ENCODE data around the gene TADA2B.
A peak's percentile ranks its signal among the peaks of the same experiment; 100 is the strongest.

Gene TADA2B

GRCh38 chr4:7103607-7104365, 60.6 kb downstream of the TADA2B start:
- Histone ChIP-seq H3K27me3 (ENCODE audit: insufficient read depth, low read length, poor library complexity) (no peaks in the 10 kb centered on the region), H3K9ac (ENCODE audit: low read length) (no peak overlapping the region), H4K8ac (ENCODE audit: low read depth, low read length) (no peak overlapping the region), H3K4me3 (ENCODE audit: low read length) (no peak overlapping the region), H3K79me1 (ENCODE audit: low read length) (no peaks in the 10 kb centered on the region), H4K5ac (ENCODE audit: low read length) (no peak overlapping the region), H2BK15ac (replicated peaks; ENCODE audit: low read depth) (no peak overlapping the region), H3K79me2 (ENCODE audit: control insufficient read depth, insufficient read depth, low read length) (no peaks in the 10 kb centered on the region), H3K4me2 (ENCODE audit: low read length) (no peak overlapping the region), H2BK5ac (ENCODE audit: low read length) (no peak overlapping the region), H3K23ac (ENCODE audit: low read length) (no peak overlapping the region), H2AK5ac (ENCODE audit: low read length) (no peak overlapping the region), H3K36me3 (ENCODE audit: control insufficient read depth, insufficient read depth, low read length) (no peaks in the 10 kb centered on the region), H3K18ac (ENCODE audit: low read length) (no peak overlapping the region), H3K27ac (ENCODE audit: low read depth, low read length) (no peak overlapping the region), H2BK120ac (ENCODE audit: low read depth, low read length) (no peak overlapping the region), H3K56ac (ENCODE audit: low read length) (no peak overlapping the region), H3K4ac (ENCODE audit: low read depth, low read length) (no peak overlapping the region), H3K4me1 (ENCODE audit: control insufficient read depth, low read depth, low read length) (peaks cover 2% of the 10 kb centered on the region)
- no CpG with 5 or more reads among the region's 21 CpGs for WGBS (ENCODE audit: extremely low coverage, insufficient coverage, low lambda C conversion rate)
- peak; percentile 4 for DNase-seq

DNA sequence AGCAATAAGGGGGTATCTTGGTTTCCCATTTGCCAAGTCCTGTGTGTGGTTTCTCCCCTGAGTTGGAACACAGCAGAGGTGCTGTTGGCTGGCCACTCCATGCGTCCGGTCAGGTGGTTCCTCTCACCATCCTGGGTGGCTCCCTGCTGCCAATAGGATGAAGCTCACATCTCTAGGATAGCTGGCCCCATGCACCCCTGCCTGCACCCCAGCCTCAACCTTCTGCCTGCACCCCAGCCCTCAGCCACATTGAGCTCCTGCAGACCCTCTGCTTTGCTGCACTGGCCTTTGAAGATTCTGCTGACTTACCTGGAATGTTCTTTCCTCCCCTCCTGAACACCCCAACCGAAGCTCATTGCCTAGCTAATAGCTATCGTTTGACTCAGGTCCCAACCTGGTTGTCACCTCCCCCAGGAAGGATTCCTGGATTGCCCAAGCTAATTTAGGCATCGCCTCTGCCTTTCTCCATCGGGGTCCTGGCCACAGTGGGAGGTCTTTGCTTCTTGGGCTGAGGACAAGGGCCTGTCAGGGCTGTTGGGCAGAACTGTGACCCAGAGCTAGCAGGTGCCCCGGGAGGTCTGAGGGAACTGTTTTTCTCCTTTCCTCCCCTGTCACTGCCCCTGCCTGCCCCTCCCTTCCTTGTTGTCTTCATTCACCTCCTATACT, 61.3 kb downstream of the TADA2B start:
- no peak for DNase-seq
- Histone ChIP-seq H3K27ac (ENCODE audit: low read depth, low read length) (no peak overlapping the region), H4K5ac (ENCODE audit: low read length) (no peak overlapping the region), H4K8ac (ENCODE audit: low read depth, low read length) (no peak overlapping the region), H3K36me3 (ENCODE audit: control insufficient read depth, insufficient read depth, low read length) (no peaks in the 10 kb centered on the region), H3K4me2 (ENCODE audit: low read length) (no peak overlapping the region), H2BK5ac (ENCODE audit: low read length) (no peak overlapping the region), H3K9ac (ENCODE audit: low read length) (no peak overlapping the region), H2AK5ac (ENCODE audit: low read length) (no peak overlapping the region), H2BK120ac (ENCODE audit: low read depth, low read length) (no peak overlapping the region), H3K4me3 (ENCODE audit: low read length) (no peak overlapping the region), H3K56ac (ENCODE audit: low read length) (no peak overlapping the region), H3K4me1 (ENCODE audit: control insufficient read depth, low read depth, low read length) (peaks cover 2% of the 10 kb centered on the region), H3K79me1 (ENCODE audit: low read length) (no peaks in the 10 kb centered on the region), H2BK15ac (replicated peaks; ENCODE audit: low read depth) (no peak overlapping the region), H3K27me3 (ENCODE audit: insufficient read depth, low read length, poor library complexity) (no peaks in the 10 kb centered on the region), H3K4ac (ENCODE audit: low read depth, low read length) (no peak overlapping the region), H3K18ac (ENCODE audit: low read length) (no peak overlapping the region), H3K79me2 (ENCODE audit: control insufficient read depth, insufficient read depth, low read length) (no peaks in the 10 kb centered on the region), H3K23ac (ENCODE audit: low read length) (no peak overlapping the region)
- WGBS (ENCODE audit: extremely low coverage, insufficient coverage, low lambda C conversion rate), result no CpG with 5 or more reads among the region's 7 CpGs

- no peaks in the 10 kb centered on the region for H3K79me2 ChIP-seq (ENCODE audit: control insufficient read depth, insufficient read depth, low read length)
- no peak overlapping the region for H2BK15ac ChIP-seq (replicated peaks; ENCODE audit: low read depth)
- no peaks in the 10 kb centered on the region for H3K79me1 ChIP-seq (ENCODE audit: low read length)
- H3K4me1 ChIP-seq (ENCODE audit: control insufficient read depth, low read depth, low read length), result peaks cover 2% of the 10 kb centered on the region
- no peak overlapping the region for H3K4ac ChIP-seq (ENCODE audit: low read depth, low read length)
- no peak overlapping the region for H4K5ac ChIP-seq (ENCODE audit: low read length)
- no peak overlapping the region for H3K4me2 ChIP-seq (ENCODE audit: low read length)
- no CpG with 5 or more reads among the region's 15 CpGs for WGBS (ENCODE audit: extremely low coverage, insufficient coverage, low lambda C conversion rate)
- H3K9ac ChIP-seq (ENCODE audit: low read length), result no peak overlapping the region
- H3K27me3 ChIP-seq (ENCODE audit: insufficient read depth, low read length, poor library complexity), result no peaks in the 10 kb centered on the region
- H3K18ac ChIP-seq (ENCODE audit: low read length), result no peak overlapping the region
- H2BK120ac ChIP-seq (ENCODE audit: low read depth, low read length), result no peak overlapping the region
- H3K36me3 ChIP-seq (ENCODE audit: control insufficient read depth, insufficient read depth, low read length), result no peaks in the 10 kb centered on the region
- no peak overlapping the region for H3K56ac ChIP-seq (ENCODE audit: low read length)
- no peak overlapping the region for H2AK5ac ChIP-seq (ENCODE audit: low read length)
- no peak overlapping the region for H4K8ac ChIP-seq (ENCODE audit: low read depth, low read length)
- no peak overlapping the region for H3K27ac ChIP-seq (ENCODE audit: low read depth, low read length)
- H3K4me3 ChIP-seq (ENCODE audit: low read length), result no peak overlapping the region
- no peak for DNase-seq
- no peak overlapping the region for H3K23ac ChIP-seq (ENCODE audit: low read length)
- no peak overlapping the region for H2BK5ac ChIP-seq (ENCODE audit: low read length)
Measured at GRCh38 chr4:7105276-7105675, 62.1 kb downstream of the TADA2B start.

- no peak overlapping the region for H2BK5ac ChIP-seq (ENCODE audit: low read length)
- no peak for DNase-seq
- no CpG with 5 or more reads among the region's 11 CpGs for WGBS (ENCODE audit: extremely low coverage, insufficient coverage, low lambda C conversion rate)
- no peaks in the 10 kb centered on the region for H3K27me3 ChIP-seq (ENCODE audit: insufficient read depth, low read length, poor library complexity)
- H3K4me1 ChIP-seq (ENCODE audit: control insufficient read depth, low read depth, low read length), result no peaks in the 10 kb centered on the region
- H4K8ac ChIP-seq (ENCODE audit: low read depth, low read length), result no peak overlapping the region
- H2AK5ac ChIP-seq (ENCODE audit: low read length), result no peak overlapping the region
- H3K79me1 ChIP-seq (ENCODE audit: low read length), result no peaks in the 10 kb centered on the region
- H4K5ac ChIP-seq (ENCODE audit: low read length), result no peak overlapping the region
- H2BK15ac ChIP-seq (replicated peaks; ENCODE audit: low read depth), result no peak overlapping the region
- no peak overlapping the region for H3K18ac ChIP-seq (ENCODE audit: low read length)
- H3K27ac ChIP-seq (ENCODE audit: low read depth, low read length), result no peak overlapping the region
- no peak overlapping the region for H3K4me3 ChIP-seq (ENCODE audit: low read length)
- no peak overlapping the region for H3K9ac ChIP-seq (ENCODE audit: low read length)
- no peak overlapping the region for H3K4ac ChIP-seq (ENCODE audit: low read depth, low read length)
- no peak overlapping the region for H3K4me2 ChIP-seq (ENCODE audit: low read length)
- no peaks in the 10 kb centered on the region for H3K79me2 ChIP-seq (ENCODE audit: control insufficient read depth, insufficient read depth, low read length)
- no peaks in the 10 kb centered on the region for H3K36me3 ChIP-seq (ENCODE audit: control insufficient read depth, insufficient read depth, low read length)
- H2BK120ac ChIP-seq (ENCODE audit: low read depth, low read length), result no peak overlapping the region
- H3K23ac ChIP-seq (ENCODE audit: low read length), result no peak overlapping the region
- no peak overlapping the region for H3K56ac ChIP-seq (ENCODE audit: low read length)
Measured at GRCh38 chr4:7107166-7107905, 64.2 kb downstream of the TADA2B start.
